Mucosa of descending colon (tissue), 3 donors: ENCODE results near the gene KLHL30. TPM values are rescaled to one million over a fixed set of nuclear protein-coding genes. Genes with fewer than 3 reads are reported as not detected.
"Not testable (repeated sequence)": the region's sequence is repeated elsewhere in the genome, so short reads cannot be mapped to it uniquely, and the experiment has no call there.

ENCODE experiments used
- ATAC-seq: fragments of 200-7000 bp; cut with Tn5 transposase; one replicate; pipeline ENCODE4 v1.9.1; 2020; ENCODE audit warnings: mild to moderate bottlenecking, moderate library complexity
- DNase-seq, 3 donors: peaks; one replicate each; pipeline ENCODE4 v3.0.0-alpha.2; 2020
- H3K36me3 ChIP-seq: fragments of 200-600 bp; one replicate; pipeline ENCODE4 v1.8.0; 2021; ENCODE audit warnings: low read depth, mild to moderate bottlenecking
- H3K4me1 ChIP-seq: fragments of 200-600 bp; one replicate; pipeline ENCODE4 v1.8.0; 2021; ENCODE audit warnings: low read depth, mild to moderate bottlenecking
- H3K4me3 ChIP-seq: fragments of 200-600 bp; one replicate; pipeline ENCODE4 v1.8.0; 2021; ENCODE audit warnings: mild to moderate bottlenecking
- H3K9me3 ChIP-seq: fragments of 200-600 bp; one replicate; pipeline ENCODE4 v1.8.0; 2021; ENCODE audit warnings: mild to moderate bottlenecking
- CTCF ChIP-seq: fragments of 200-600 bp; IDR thresholded peaks from one replicate; pipeline ENCODE4 v1.8.0; 2022; ENCODE audit warnings: antibody characterized with exemption, mild to moderate bottlenecking
- intact Hi-C, 2 donors: fragments of 100-400 bp; cut with DNase I in 1 of 2; cut with micrococcal nuclease in 1 of 2; formaldehyde crosslinking; loops; one replicate each; pipeline versions ENCODE4 v1.11.0 to v1.11.1; 2022; cut with DNase I, micrococcal nuclease
- total RNA-seq, 3 donors: library from RNA; stranded (reverse); fragmentation: NEBNext Ultra II Directional in 2 of 3; extraction: Animal tissue kit (Norgen Biotek cat#: 25700) in 2 of 3; gene quantifications; one replicate each; pipeline versions ENCODE4 v1.2.1 to v1.2.4, GENCODE V29; 2021 to 2023
- donor health status: DM: no; HTN: no; CAD: no; lungs with moderate emphysema.
- donor health status: DM: no; HTN: no; CAD: no.
- donor health status: DM: no; HTN: yes; CAD: no.

Gene KLHL30
- total RNA-seq, 3 donors from 2014 or later: 0.17 to 1.1 (median 0.24) TPM

- H3K36me3 ChIP-seq: no peaks in the 10 kb centered on the region
- H3K4me1 ChIP-seq: peaks cover 10% of the 10 kb centered on the region
- H3K4me3 ChIP-seq: no peak overlapping the region
- peak; percentile 30 for ATAC-seq
- DNase-seq: peak in 1 of 3 donors; percentile 63
- TF ChIP-seq CTCF: no peak
- no peaks in the 10 kb centered on the region for H3K9me3 ChIP-seq
- intact Hi-C loops: no loop called here
Observed at GRCh38 chr2:238108423-238109183, 29.9 kb upstream of the KLHL30 start.

- H3K9me3 ChIP-seq: no peaks in the 10 kb centered on the region
- H3K4me3 ChIP-seq: no peak overlapping the region
- H3K36me3 ChIP-seq: no peaks in the 10 kb centered on the region
- ATAC-seq: no peak
- intact Hi-C loops: no loop called here
- peak in 1 of 3 donors; percentile 14 for DNase-seq
- no peak for TF ChIP-seq CTCF
- no peaks in the 10 kb centered on the region for H3K4me1 ChIP-seq
Observed at GRCh38 chr2:238113611-238114010, 24.9 kb upstream of the KLHL30 start.

GRCh38 chr2:238114331-238114841 is 24.1 kb upstream of the KLHL30 start:
- no peak for TF ChIP-seq CTCF
- H3K9me3 ChIP-seq: no peaks in the 10 kb centered on the region
- ATAC-seq (no peak), DNase-seq (peak in 2 of 3 donors; percentile 15 to 39)
- intact Hi-C loops: no loop called here
- no peaks in the 10 kb centered on the region for H3K4me1 ChIP-seq
- H3K36me3 ChIP-seq: no peaks in the 10 kb centered on the region
- H3K4me3 ChIP-seq: no peak overlapping the region

- Histone ChIP-seq H3K9me3 (no peaks in the 10 kb centered on the region), H3K36me3 (no peaks in the 10 kb centered on the region), H3K4me3 (no peak overlapping the region), H3K4me1 (no peaks in the 10 kb centered on the region)
- DNase-seq: peak in 2 of 3 donors; percentile 13 to 40
- no peak for TF ChIP-seq CTCF
- no peak for ATAC-seq
- intact Hi-C loops: no loop called here
Observed at GRCh38 chr2:238114851-238115660, 23.4 kb upstream of the KLHL30 start.

- H3K36me3 ChIP-seq, H3K4me3 ChIP-seq, H3K4me1 ChIP-seq, ATAC-seq, H3K9me3 ChIP-seq, intact Hi-C loops: not testable (repeated sequence)
- peak in 1 of 3 donors; percentile 20 for DNase-seq
Observed at GRCh38 chr2:238115709-238116108, 22.8 kb upstream of the KLHL30 start.
